ENCODE data around the gene IL3RA.
"Not testable (repeated sequence)": the region's sequence is repeated elsewhere in the genome, so short reads cannot be mapped to it uniquely, and the experiment has no call there.

Gene IL3RA

GRCh38 chrX:1425381-1425780 is 88.8 kb downstream of the IL3RA start:
- no peak for DNase-seq (ENCODE audit: low spot score)

- not testable (repeated sequence) for DNase-seq (ENCODE audit: low spot score)
Observed at GRCh38 chrX:1426321-1426720, 89.7 kb downstream of the IL3RA start.

- no peak for DNase-seq (ENCODE audit: low spot score)
Observed at GRCh38 chrX:1427756-1428155, 91.2 kb downstream of the IL3RA start.

GRCh38 chrX:1430451-1430850 is 93.9 kb downstream of the IL3RA start:
- DNase-seq (ENCODE audit: low spot score): no peak

Data from HuH-7 (cell line).